ENCODE measurements around the gene SUPT3H.

The SUPT3H gene

DNA sequence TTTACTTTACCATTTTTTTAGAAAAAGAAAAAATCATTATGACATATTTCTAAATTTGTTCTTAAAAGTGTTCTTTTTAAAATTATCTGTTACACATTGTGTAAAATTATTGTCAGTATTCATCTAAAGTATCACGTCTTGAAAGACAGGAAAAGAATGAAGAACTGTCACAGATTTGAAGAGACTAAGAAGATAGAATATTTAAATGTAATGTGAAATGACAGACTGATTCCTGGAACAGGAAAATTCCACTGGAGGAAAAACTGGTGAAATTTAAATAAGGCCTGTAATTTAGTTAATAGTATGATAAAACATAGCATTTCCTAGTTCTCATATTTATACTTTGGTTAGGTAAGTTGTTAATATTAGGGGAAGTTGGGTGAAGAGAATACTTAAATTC, 102.4 kb downstream of the SUPT3H start:
- no peaks in the 10 kb centered on the region for H3K9me3 ChIP-seq (ENCODE audit: low read depth, low read length)
- H3K27ac ChIP-seq = no peak overlapping the region
- DNase-seq (ENCODE audit: low read depth, low spot score) = no peak
- H3K9ac ChIP-seq (ENCODE audit: insufficient read length) = no peak overlapping the region
- no peaks in the 10 kb centered on the region for H3K36me3 ChIP-seq (ENCODE audit: insufficient read depth, low read length)
- TF ChIP-seq EZH2 (IDR thresholded peaks at IDR 0.05) (no peak), FOXP2 (optimal IDR thresholded peaks at IDR 0.05; ENCODE audit: control extremely low read depth, extremely low read length, insufficient read depth) (no peak), POLR2AphosphoS5 (IDR thresholded peaks at IDR 0.05; ENCODE audit: borderline replicate concordance, low read depth, low read length) (no peak)
- no peak overlapping the region for H3K4me3 ChIP-seq

DNA sequence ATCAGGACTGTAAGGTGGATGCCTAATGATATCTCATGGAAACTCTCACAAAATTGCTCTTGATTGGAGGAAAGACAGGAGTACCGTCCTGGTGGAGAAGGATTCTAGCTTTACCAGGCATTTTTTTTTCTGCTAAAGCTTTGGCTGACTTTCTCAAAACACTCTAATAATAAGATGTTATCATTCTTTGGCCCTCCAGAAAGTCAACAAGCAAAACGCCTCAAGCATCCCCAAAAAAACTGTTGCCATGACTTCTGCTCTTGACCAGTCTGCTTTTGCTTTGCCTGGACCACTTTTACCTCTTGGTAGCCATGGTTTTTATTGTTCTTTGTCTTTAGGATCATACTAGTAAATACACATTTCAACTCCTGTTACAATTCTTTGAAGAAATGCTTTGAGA, 105.1 kb downstream of the SUPT3H start:
- Histone ChIP-seq H3K9ac (ENCODE audit: insufficient read length) (no peak overlapping the region), H3K36me3 (ENCODE audit: insufficient read depth, low read length) (no peaks in the 10 kb centered on the region), H3K4me3 (no peak overlapping the region), H3K27ac (no peak overlapping the region), H3K9me3 (ENCODE audit: low read depth, low read length) (no peaks in the 10 kb centered on the region)
- TF ChIP-seq POLR2AphosphoS5 (IDR thresholded peaks at IDR 0.05; ENCODE audit: borderline replicate concordance, low read depth, low read length) = no peak
- TF ChIP-seq EZH2 (IDR thresholded peaks at IDR 0.05) = no peak
- no peak for TF ChIP-seq FOXP2 (optimal IDR thresholded peaks at IDR 0.05; ENCODE audit: control extremely low read depth, extremely low read length, insufficient read depth)
- DNase-seq (ENCODE audit: low read depth, low spot score) = no peak

DNA sequence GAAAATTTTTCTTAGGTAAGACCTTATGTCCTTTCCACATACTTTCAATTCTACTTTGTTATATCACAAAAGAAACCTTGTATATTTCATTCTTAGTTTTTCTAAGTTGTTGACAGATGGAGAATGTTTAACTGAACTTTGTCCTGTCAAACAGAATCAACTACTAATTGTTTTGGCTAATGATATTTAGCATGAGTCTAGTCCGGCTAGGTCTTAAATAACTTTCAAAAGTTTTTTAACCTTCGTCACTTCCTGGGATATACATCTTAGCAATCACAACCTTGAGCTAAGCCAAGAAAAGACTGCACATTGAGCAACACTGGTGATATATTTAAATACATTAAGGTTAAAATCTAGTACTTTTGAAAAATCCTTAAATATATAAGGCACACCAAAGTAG, 112.5 kb downstream of the SUPT3H start:
- Histone ChIP-seq H3K9ac (ENCODE audit: insufficient read length) (no peak overlapping the region), H3K27ac (no peak overlapping the region), H3K36me3 (ENCODE audit: insufficient read depth, low read length) (no peaks in the 10 kb centered on the region), H3K4me3 (no peak overlapping the region), H3K9me3 (ENCODE audit: low read depth, low read length) (no peaks in the 10 kb centered on the region)
- no peak for TF ChIP-seq EZH2 (IDR thresholded peaks at IDR 0.05)
- no peak for TF ChIP-seq FOXP2 (optimal IDR thresholded peaks at IDR 0.05; ENCODE audit: control extremely low read depth, extremely low read length, insufficient read depth)
- no peak for TF ChIP-seq POLR2AphosphoS5 (IDR thresholded peaks at IDR 0.05; ENCODE audit: borderline replicate concordance, low read depth, low read length)
- no peak for DNase-seq (ENCODE audit: low read depth, low spot score)

DNA sequence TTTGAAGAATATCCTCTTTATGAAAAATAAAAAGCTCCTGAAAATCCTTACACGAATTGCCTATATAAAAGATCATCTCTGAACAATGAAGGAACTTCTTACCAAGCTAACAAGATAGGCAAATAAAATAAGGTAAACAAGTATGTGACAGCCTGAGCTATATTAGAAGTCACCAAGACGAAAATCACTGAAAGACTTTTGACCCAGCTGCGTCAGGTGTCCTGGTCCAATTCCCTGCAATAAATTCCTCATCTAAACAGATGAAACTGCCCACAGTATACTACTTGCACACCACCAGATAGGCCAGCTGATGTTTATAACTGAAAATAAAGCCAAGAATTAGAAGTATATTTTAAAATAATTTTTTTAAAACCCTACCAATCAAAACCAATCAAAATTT, 117.0 kb downstream of the SUPT3H start:
- no peak for TF ChIP-seq FOXP2 (optimal IDR thresholded peaks at IDR 0.05; ENCODE audit: control extremely low read depth, extremely low read length, insufficient read depth)
- no peak for TF ChIP-seq POLR2AphosphoS5 (IDR thresholded peaks at IDR 0.05; ENCODE audit: borderline replicate concordance, low read depth, low read length)
- TF ChIP-seq EZH2 (IDR thresholded peaks at IDR 0.05) = no peak
- no peak for DNase-seq (ENCODE audit: low read depth, low spot score)
- no peak overlapping the region for H3K27ac ChIP-seq
- no peak overlapping the region for H3K4me3 ChIP-seq
- no peaks in the 10 kb centered on the region for H3K9me3 ChIP-seq (ENCODE audit: low read depth, low read length)
- no peak overlapping the region for H3K9ac ChIP-seq (ENCODE audit: insufficient read length)
- H3K36me3 ChIP-seq (ENCODE audit: insufficient read depth, low read length) = no peaks in the 10 kb centered on the region

DNA sequence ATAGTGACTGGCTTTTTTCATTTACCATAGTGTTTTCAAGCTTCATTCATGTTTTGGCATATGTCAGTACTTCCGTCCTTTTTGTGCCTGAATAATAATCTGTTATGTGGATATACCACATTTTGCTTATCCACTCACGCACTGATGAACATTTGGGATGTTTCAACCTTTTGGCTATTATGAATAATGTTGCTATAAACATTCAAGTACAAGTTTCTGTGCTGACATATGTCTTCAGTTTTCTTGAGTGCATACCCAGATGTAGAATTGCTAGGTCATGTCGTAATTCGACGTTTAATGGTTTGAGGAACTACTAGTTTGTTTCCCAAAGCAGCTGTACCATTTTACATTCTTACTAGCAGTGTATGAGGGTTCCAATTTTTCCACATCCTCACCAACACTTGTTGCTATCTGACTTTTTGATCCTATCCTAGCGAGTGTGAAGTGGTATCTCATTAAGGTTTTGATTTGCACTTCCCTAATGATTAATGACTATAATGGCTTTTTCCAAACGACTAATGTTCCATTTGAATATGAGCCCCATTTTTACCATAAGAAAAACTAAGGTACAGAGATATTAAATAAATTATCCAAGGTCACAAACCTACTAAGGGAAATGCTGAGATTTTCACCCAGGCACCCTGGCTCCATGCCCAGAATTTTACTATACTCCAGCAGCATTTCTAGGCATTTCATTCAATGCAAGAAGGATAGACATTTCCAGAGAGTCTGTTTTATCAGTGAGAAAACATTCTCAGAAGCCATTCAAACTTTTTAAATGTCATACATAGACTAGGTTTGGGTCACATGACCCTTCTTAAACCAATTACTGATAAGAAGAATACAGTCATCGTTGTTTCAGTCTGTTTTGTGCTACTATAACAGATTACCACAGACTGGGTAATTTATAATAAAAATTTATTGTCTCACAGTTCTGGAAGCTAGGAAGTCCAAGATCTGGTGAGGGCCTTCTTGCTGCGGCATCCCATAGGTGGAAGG, 120.7 kb downstream of the SUPT3H start:
- Histone ChIP-seq H3K4me3 (no peak overlapping the region), H3K36me3 (ENCODE audit: insufficient read depth, low read length) (no peaks in the 10 kb centered on the region), H3K9ac (ENCODE audit: insufficient read length) (no peak overlapping the region), H3K9me3 (ENCODE audit: low read depth, low read length) (no peaks in the 10 kb centered on the region), H3K27ac (no peak overlapping the region)
- no peak for TF ChIP-seq POLR2AphosphoS5 (IDR thresholded peaks at IDR 0.05; ENCODE audit: borderline replicate concordance, low read depth, low read length)
- no peak for TF ChIP-seq FOXP2 (optimal IDR thresholded peaks at IDR 0.05; ENCODE audit: control extremely low read depth, extremely low read length, insufficient read depth)
- TF ChIP-seq EZH2 (IDR thresholded peaks at IDR 0.05) = no peak
- DNase-seq (ENCODE audit: low read depth, low spot score) = peak; percentile 18

DNA sequence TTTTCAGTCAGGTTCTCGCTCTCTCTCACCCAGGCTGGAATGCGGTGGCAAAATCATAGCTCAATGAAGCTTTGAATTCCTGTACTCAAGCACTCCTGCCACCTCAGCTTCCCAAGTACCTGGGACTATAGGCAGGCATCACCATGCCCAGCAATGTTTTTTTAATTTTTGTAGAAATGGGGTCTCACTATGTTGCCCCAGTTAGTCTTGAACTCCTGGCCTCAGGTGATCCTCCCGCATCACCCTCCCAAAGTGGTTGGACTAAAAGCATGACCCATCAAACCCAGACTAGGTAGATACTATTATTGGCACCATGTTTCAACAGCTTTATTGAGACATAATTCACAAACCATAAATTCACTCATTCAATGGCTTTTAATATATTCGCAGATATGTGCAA, 122.3 kb downstream of the SUPT3H start:
- Histone ChIP-seq H3K4me3 (no peak overlapping the region), H3K9ac (ENCODE audit: insufficient read length) (no peak overlapping the region), H3K9me3 (ENCODE audit: low read depth, low read length) (no peaks in the 10 kb centered on the region), H3K36me3 (ENCODE audit: insufficient read depth, low read length) (no peaks in the 10 kb centered on the region), H3K27ac (no peak overlapping the region)
- DNase-seq (ENCODE audit: low read depth, low spot score) = no peak
- no peak for TF ChIP-seq FOXP2 (optimal IDR thresholded peaks at IDR 0.05; ENCODE audit: control extremely low read depth, extremely low read length, insufficient read depth)
- no peak for TF ChIP-seq EZH2 (IDR thresholded peaks at IDR 0.05)
- no peak for TF ChIP-seq POLR2AphosphoS5 (IDR thresholded peaks at IDR 0.05; ENCODE audit: borderline replicate concordance, low read depth, low read length)

DNA sequence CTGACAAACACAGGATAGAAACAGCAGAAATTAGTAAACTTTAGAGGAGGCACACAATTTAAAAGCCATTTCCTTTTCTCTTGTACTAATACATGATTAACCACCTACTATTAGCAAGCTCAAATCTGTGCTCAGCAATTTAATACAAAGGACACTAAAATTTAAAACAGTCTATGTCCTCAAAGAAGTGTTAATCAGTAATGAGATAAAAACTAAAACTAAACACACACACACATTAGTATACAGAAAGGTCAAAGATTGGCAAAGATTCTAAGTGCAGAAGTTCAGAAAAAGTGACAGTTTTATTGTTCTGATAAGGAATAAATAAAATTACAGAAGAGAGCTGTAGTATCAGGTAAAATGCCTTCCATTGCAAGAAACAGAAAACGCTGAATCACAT, 123.5 kb downstream of the SUPT3H start:
- no peak for DNase-seq (ENCODE audit: low read depth, low spot score)
- Histone ChIP-seq H3K9ac (ENCODE audit: insufficient read length) (no peak overlapping the region), H3K4me3 (no peak overlapping the region), H3K36me3 (ENCODE audit: insufficient read depth, low read length) (no peaks in the 10 kb centered on the region), H3K27ac (0 out of 2 replicates have a peak overlapping the region, but pooled peaks have one; percentile 38), H3K9me3 (ENCODE audit: low read depth, low read length) (no peaks in the 10 kb centered on the region)
- TF ChIP-seq EZH2 (IDR thresholded peaks at IDR 0.05) = no peak
- TF ChIP-seq FOXP2 (optimal IDR thresholded peaks at IDR 0.05; ENCODE audit: control extremely low read depth, extremely low read length, insufficient read depth) = no peak
- TF ChIP-seq POLR2AphosphoS5 (IDR thresholded peaks at IDR 0.05; ENCODE audit: borderline replicate concordance, low read depth, low read length) = no peak

DNA sequence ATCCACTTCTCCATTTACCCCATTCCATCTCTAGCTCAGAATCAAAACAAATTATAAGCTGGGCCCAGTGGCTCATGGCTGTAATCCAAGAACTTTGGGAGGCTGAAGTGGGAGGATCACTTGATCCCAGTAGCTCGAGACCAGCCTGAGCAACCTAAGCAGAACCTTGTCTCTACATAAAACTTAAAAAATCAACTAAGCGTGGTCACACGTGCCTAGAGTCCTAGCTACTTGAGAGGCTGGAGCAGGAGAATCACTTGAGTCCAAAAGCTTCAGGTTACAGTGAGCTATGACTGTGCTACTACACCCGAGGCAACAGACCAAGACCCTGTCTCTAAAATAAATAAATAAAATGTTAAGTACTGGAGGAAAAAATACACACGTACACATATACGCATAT, 124.3 kb downstream of the SUPT3H start:
- no peak for DNase-seq (ENCODE audit: low read depth, low spot score)

More for the DNA sequence above, 124.3 kb downstream of the SUPT3H start:
- no peaks in the 10 kb centered on the region for H3K36me3 ChIP-seq (ENCODE audit: insufficient read depth, low read length)
- H3K27ac ChIP-seq = no peak overlapping the region
- TF ChIP-seq FOXP2 (optimal IDR thresholded peaks at IDR 0.05; ENCODE audit: control extremely low read depth, extremely low read length, insufficient read depth) (no peak), POLR2AphosphoS5 (IDR thresholded peaks at IDR 0.05; ENCODE audit: borderline replicate concordance, low read depth, low read length) (no peak), EZH2 (IDR thresholded peaks at IDR 0.05) (no peak)
- H3K4me3 ChIP-seq = no peak overlapping the region
- H3K9me3 ChIP-seq (ENCODE audit: low read depth, low read length) = no peaks in the 10 kb centered on the region
- no peak overlapping the region for H3K9ac ChIP-seq (ENCODE audit: insufficient read length)

Data from SK-N-MC (cell line).